GM12891 (cell line): ENCODE results near the gene RAB34.

ENCODE experiments used
- POLR2A ChIP-seq: IDR thresholded peaks from 2 replicates; pipeline ENCODE4 v1.6.1; 2011; ENCODE audit warnings: low read depth, low read length, control low read depth
- SPI1 ChIP-seq: IDR thresholded peaks from 2 replicates; pipeline ENCODE4 v1.6.1; 2011; ENCODE audit warnings: low read depth, low read length, control low read depth
- TAF1 ChIP-seq: IDR thresholded peaks from 2 replicates; pipeline ENCODE4 v1.6.1; 2011; ENCODE audit warnings: low read depth, low read length, control low read depth

- TF ChIP-seq SPI1: no peak
- TF ChIP-seq POLR2A: no peak
- no peak for TF ChIP-seq TAF1
Measured at GRCh38 chr17:28669918-28670317, 47.8 kb downstream of the RAB34 start.
